ENCODE results near the gene MSRB1. TPM values are rescaled to one million over a fixed set of nuclear protein-coding genes. Genes with fewer than 3 reads are reported as not detected.

The MSRB1 gene
- total RNA-seq, 1 experiment from 2014 or later = 26.4 TPM

GRCh38 chr16:1982991-1983543 is 40.1 kb upstream of the MSRB1 start:
- H3K4me1 Mint-ChIP-seq = peaks cover 27% of the 10 kb centered on the region
- H3K4me3 Mint-ChIP-seq = peak overlapping the region; percentile 69
- CTCF ChIA-PET = interaction anchor here (0.7 to 4.4 kb wide), 3 partner anchors 21 to 1602 kb away, joined by 3 to 19 read pairs (median 3); no protein-coding TSS in a partner anchor
- peaks cover 5% of the 10 kb centered on the region; the same call in 1 of the 2 replicates for H3K36me3 Mint-ChIP-seq
- peak overlapping the region; percentile 80; the same call in 1 of the 2 replicates for H3K27ac Mint-ChIP-seq
- no peaks in the 10 kb centered on the region for H3K9me3 Mint-ChIP-seq
- no peak for DNase-seq (ENCODE audit: low spot score)
- no peak for ATAC-seq
- TF ChIP-seq, protein P1, sequence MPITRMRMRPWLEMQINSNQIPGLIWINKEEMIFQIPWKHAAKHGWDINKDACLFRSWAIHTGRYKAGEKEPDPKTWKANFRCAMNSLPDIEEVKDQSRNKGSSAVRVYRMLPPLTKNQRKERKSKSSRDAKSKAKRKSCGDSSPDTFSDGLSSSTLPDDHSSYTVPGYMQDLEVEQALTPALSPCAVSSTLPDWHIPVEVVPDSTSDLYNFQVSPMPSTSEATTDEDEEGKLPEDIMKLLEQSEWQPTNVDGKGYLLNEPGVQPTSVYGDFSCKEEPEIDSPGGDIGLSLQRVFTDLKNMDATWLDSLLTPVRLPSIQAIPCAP (CRISPR knock-in tag; IDR thresholded peaks at IDR 0.05) = no peak
- TF ChIP-seq ZNF281 (CRISPR knock-in tag; IDR thresholded peaks at IDR 0.05) (no peak), NR1H2 (CRISPR knock-in tag; IDR thresholded peaks at IDR 0.05) (no peak), OVOL2 (CRISPR knock-in tag; IDR thresholded peaks at IDR 0.05; ENCODE audit: borderline replicate concordance) (no peak), USF1 (CRISPR knock-in tag; IDR thresholded peaks at IDR 0.05) (no peak), GTF2I (CRISPR knock-in tag; conservative IDR thresholded peaks at IDR 0.05) (peak; percentile 39; the same call in 1 of the 2 replicates), JAZF1 (CRISPR knock-in tag; IDR thresholded peaks at IDR 0.05) (no peak), ELF4 (CRISPR knock-in tag; IDR thresholded peaks at IDR 0.05; ENCODE audit: low read depth) (no peak), MYBL2 (CRISPR knock-in tag; IDR thresholded peaks at IDR 0.05) (peak; percentile 2; the same call in 1 of the 2 replicates), GRHL2 (CRISPR knock-in tag; IDR thresholded peaks at IDR 0.05; ENCODE audit: insufficient replicate concordance, severe bottlenecking) (no peak)
- TF ChIP-seq, protein P2, sequence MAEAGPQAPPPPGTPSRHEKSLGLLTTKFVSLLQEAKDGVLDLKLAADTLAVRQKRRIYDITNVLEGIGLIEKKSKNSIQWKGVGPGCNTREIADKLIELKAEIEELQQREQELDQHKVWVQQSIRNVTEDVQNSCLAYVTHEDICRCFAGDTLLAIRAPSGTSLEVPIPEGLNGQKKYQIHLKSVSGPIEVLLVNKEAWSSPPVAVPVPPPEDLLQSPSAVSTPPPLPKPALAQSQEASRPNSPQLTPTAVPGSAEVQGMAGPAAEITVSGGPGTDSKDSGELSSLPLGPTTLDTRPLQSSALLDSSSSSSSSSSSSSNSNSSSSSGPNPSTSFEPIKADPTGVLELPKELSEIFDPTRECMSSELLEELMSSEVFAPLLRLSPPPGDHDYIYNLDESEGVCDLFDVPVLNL (CRISPR knock-in tag; IDR thresholded peaks at IDR 0.05; ENCODE audit: borderline replicate concordance, low read depth) = no peak
- POLR2A ChIA-PET = no interaction called here
- peaks cover 39% of the 10 kb centered on the region for H3K27me3 Mint-ChIP-seq (ENCODE audit: low read depth)

GRCh38 chr16:1982013-1982433 is 39.0 kb upstream of the MSRB1 start:
- Mint-ChIP-seq H3K36me3 (peaks cover 5% of the 10 kb centered on the region; the same call in 1 of the 2 replicates), H3K4me3 (no peak overlapping the region), H3K27me3 (ENCODE audit: low read depth) (peaks cover 39% of the 10 kb centered on the region), H3K9me3 (no peaks in the 10 kb centered on the region), H3K27ac (no peak overlapping the region), H3K4me1 (peaks cover 27% of the 10 kb centered on the region)
- DNase-seq (ENCODE audit: low spot score) (no peak), ATAC-seq (no peak)
- ChIA-PET POLR2A (interaction anchor here (3.0 kb wide), 1 partner anchor 18 kb away, joined by 20 read pairs; the partner anchor contains the start of gene RPS2), CTCF (interaction anchor here (1.1 to 4.4 kb wide), 5 partner anchors 22 to 109 kb away, joined by 3 to 19 read pairs (median 7); no protein-coding TSS in a partner anchor)
- TF ChIP-seq TCF7 (CRISPR knock-in tag; IDR thresholded peaks at IDR 0.05; ENCODE audit: low read depth) (no peak), MLX (CRISPR knock-in tag; IDR thresholded peaks at IDR 0.05) (no peak)

- Mint-ChIP-seq H3K4me3 (peak within 1 kb of the TSS; percentile 64), H3K27ac (no peak within 1 kb of the TSS), H3K4me1 (peaks cover 27% of the 10 kb centered on the region), H3K9me3 (no peaks in the 10 kb centered on the region), H3K36me3 (peaks cover 3% of the 10 kb centered on the region; the same call in 1 of the 2 replicates), H3K27me3 (ENCODE audit: low read depth) (peaks cover 39% of the 10 kb centered on the region)
- ATAC-seq (no peak), DNase-seq (ENCODE audit: low spot score) (no peak)
- ChIA-PET CTCF (interaction anchor here (1.0 to 4.4 kb wide), 7 partner anchors 17 to 159 kb away, joined by 3 to 19 read pairs (median 7); partner anchors contain the start of gene RPS2), POLR2A (interaction anchor here (0.8 to 3.0 kb wide), 4 partner anchors 17 to 208 kb away, joined by 3 to 20 read pairs (median 4); partner anchors contain the start of gene RPS2)
- TF ChIP-seq, protein P3, sequence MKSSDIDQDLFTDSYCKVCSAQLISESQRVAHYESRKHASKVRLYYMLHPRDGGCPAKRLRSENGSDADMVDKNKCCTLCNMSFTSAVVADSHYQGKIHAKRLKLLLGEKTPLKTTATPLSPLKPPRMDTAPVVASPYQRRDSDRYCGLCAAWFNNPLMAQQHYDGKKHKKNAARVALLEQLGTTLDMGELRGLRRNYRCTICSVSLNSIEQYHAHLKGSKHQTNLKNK (CRISPR knock-in tag; IDR thresholded peaks at IDR 0.05) = no peak
- TF ChIP-seq JAZF1 (CRISPR knock-in tag; IDR thresholded peaks at IDR 0.05) (no peak), ETV6 (CRISPR knock-in tag; IDR thresholded peaks at IDR 0.05) (no peak), AR (CRISPR knock-in tag; IDR thresholded peaks at IDR 0.05) (peak; percentile 42; the same call in 1 of the 2 replicates)
- TF ChIP-seq, protein P2 (CRISPR knock-in tag; IDR thresholded peaks at IDR 0.05; ENCODE audit: borderline replicate concordance, low read depth) = no peak
- TF ChIP-seq, protein P4, sequence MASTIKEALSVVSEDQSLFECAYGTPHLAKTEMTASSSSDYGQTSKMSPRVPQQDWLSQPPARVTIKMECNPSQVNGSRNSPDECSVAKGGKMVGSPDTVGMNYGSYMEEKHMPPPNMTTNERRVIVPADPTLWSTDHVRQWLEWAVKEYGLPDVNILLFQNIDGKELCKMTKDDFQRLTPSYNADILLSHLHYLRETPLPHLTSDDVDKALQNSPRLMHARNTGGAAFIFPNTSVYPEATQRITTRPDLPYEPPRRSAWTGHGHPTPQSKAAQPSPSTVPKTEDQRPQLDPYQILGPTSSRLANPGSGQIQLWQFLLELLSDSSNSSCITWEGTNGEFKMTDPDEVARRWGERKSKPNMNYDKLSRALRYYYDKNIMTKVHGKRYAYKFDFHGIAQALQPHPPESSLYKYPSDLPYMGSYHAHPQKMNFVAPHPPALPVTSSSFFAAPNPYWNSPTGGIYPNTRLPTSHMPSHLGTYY (CRISPR knock-in tag; IDR thresholded peaks at IDR 0.05) = no peak
Measured at GRCh38 chr16:1981398-1981836, 38.4 kb upstream of the MSRB1 start, which contains the start of gene NOXO1. TSS of gene NOXO1 (minus strand) at chr16:1981469. CDS start at chr16:1981179, 290 bp downstream.

All from WTC11 (cell line).